ENCODE results near the gene PIAS4. TPM values are rescaled to one million over a fixed set of nuclear protein-coding genes. Genes with fewer than 3 reads are reported as not detected.

Gene PIAS4
- total and polyA plus RNA-seq, 2 of the 13 experiments (the other 11 are each of a cell fraction or from before 2014, with no cell fraction given) = 9.0 to 20.1 TPM

GRCh38 chr19:3970808-3971598 lies 36.5 kb upstream of the PIAS4 start, which contains the start of gene DAPK3 (continued):
- TF ChIP-seq DMTF1 (CRISPR knock-in tag; IDR thresholded peaks at IDR 0.05) (no peak), CREB1 (IDR thresholded peaks at IDR 0.05) (peak; percentile 91), CREB1 (CRISPR knock-in tag; IDR thresholded peaks at IDR 0.05) (peak; percentile 59; the same call in 1 of the 2 replicates), KLF13 (CRISPR knock-in tag; IDR thresholded peaks at IDR 0.05) (no peak), ZNF230 (CRISPR knock-in tag; IDR thresholded peaks at IDR 0.05) (no peak), ZHX2 (IDR thresholded peaks at IDR 0.05; ENCODE audit: low read depth) (0 out of 2 replicates have a peak, but pooled peaks have one; percentile 34), ZHX2 (CRISPR knock-in tag; IDR thresholded peaks at IDR 0.05; ENCODE audit: borderline replicate concordance) (no peak), ATF3 (CRISPR knock-in tag; IDR thresholded peaks at IDR 0.05) (peak; percentile 37; the same call in 1 of the 2 replicates), CHD4 (IDR thresholded peaks at IDR 0.05; ENCODE audit: borderline replicate concordance, low read length) (no peak), NAIF1 (CRISPR knock-in tag; IDR thresholded peaks at IDR 0.05; ENCODE audit: borderline replicate concordance) (no peak), RBAK (CRISPR knock-in tag; IDR thresholded peaks at IDR 0.05) (no peak), TCF7 (IDR thresholded peaks at IDR 0.05; ENCODE audit: low read depth) (no peak), KAT7 (CRISPR knock-in tag; IDR thresholded peaks at IDR 0.05; ENCODE audit: borderline replicate concordance) (peak; percentile 36; the same call in 1 of the 2 replicates), MAFK (conservative IDR thresholded peaks at IDR 0.05 in 1 of 2, IDR thresholded peaks at IDR 0.05 in 1 of 2; ENCODE audit: low read length in 2 of 2) (peak; percentile 13 to 52), JUNB (CRISPR knock-in tag; IDR thresholded peaks at IDR 0.05; ENCODE audit: borderline replicate concordance) (no peak), RBM22 (optimal IDR thresholded peaks at IDR 0.05; ENCODE audit: low read length) (peak; percentile 92), HOXD1 (CRISPR knock-in tag; IDR thresholded peaks at IDR 0.05) (no peak), KLF11 (CRISPR knock-in tag; IDR thresholded peaks at IDR 0.05) (no peak), HNRNPLL (IDR thresholded peaks at IDR 0.05; ENCODE audit: low read depth, low read length, poor library complexity, severe bottlenecking) (peak; percentile 31), HES4 (CRISPR knock-in tag; IDR thresholded peaks at IDR 0.05; ENCODE audit: borderline replicate concordance) (no peak), NRL (CRISPR knock-in tag; IDR thresholded peaks at IDR 0.05; ENCODE audit: borderline replicate concordance) (peak; percentile 38; the same call in 1 of the 2 replicates), PHF8 (CRISPR knock-in tag; IDR thresholded peaks at IDR 0.05) (peak; percentile 80), ARID2 (CRISPR knock-in tag; IDR thresholded peaks at IDR 0.05; ENCODE audit: borderline replicate concordance) (no peak)

All from HepG2 (cell line).